Breast epithelium (tissue), 4 donors: ENCODE measurements around the gene PDGFD. TPM values are rescaled to one million over a fixed set of nuclear protein-coding genes. Genes with fewer than 3 reads are reported as not detected.

ENCODE experiments used
- DNase-seq, 2 donors: peaks; one replicate each; pipeline ENCODE4 v3.0.0-alpha.2; 2019; ENCODE audit warnings: low spot score in 2 of 2
- H3K27ac ChIP-seq, 2 donors: fragments of 200-600 bp; sonication (generic) in 1 of 2; one replicate each; pipeline ENCODE4 v1.5.1; 2016 to 2019; ENCODE audit warnings: mild to moderate bottlenecking in 1 of 2
- H3K27me3 ChIP-seq, 2 donors: fragments of 200-600 bp; sonication (generic) in 1 of 2; one replicate each; pipeline versions ENCODE4 v1.5.1 to v1.6.0; 2017 to 2019; ENCODE audit warnings: control low read depth in 1 of 2, mild to moderate bottlenecking in 1 of 2
- H3K36me3 ChIP-seq: fragments of 200-600 bp; one replicate; pipeline ENCODE4 v1.5.1; 2019
- H3K4me1 ChIP-seq, 2 donors: fragments of 200-600 bp; sonication (generic); one replicate each; pipeline ENCODE4 v1.5.1; 2016 to 2019; ENCODE audit warnings: control low read depth in 1 of 2
- H3K4me3 ChIP-seq, 3 donors: fragments of 200-600 bp; sonication (generic); 1 replicate in 2 of 3; 2 replicates in 1 of 3; pipeline ENCODE4 v1.5.1; 2016 to 2019; ENCODE audit warnings: mild to moderate bottlenecking in 3 of 3, moderate library complexity in 2 of 3
- H3K9me3 ChIP-seq, 2 donors: fragments of 200-600 bp; sonication (generic) in 1 of 2; one replicate each; pipeline ENCODE4 v1.5.1; 2016 to 2019; ENCODE audit warnings: control low read depth in 1 of 2
- POLR2A ChIP-seq: fragments of 450-650 bp; IDR thresholded peaks from one replicate; pipeline ENCODE4 v1.6.1; 2016; ENCODE audit warnings: antibody characterized with exemption, mild to moderate bottlenecking, moderate library complexity
- POLR2AphosphoS5 ChIP-seq, 3 donors: sonication (generic); formaldehyde crosslinking; IDR thresholded peaks; one replicate each; pipeline ENCODE4 v1.6.1; 2017; ENCODE audit warnings: antibody characterized with exemption in 3 of 3
- intact Hi-C: fragments of 100-400 bp; cut with DNase I; formaldehyde crosslinking; loops from one replicate; pipeline ENCODE4 v1.15.1; 2023; ENCODE audit warnings: low total_unique reads
- total RNA-seq, 3 donors: library from RNA; depleted of rRNA; stranded (reverse); fragments of >200 nt; gene quantifications; one replicate each; pipeline ENCODE4 v1.1.0, GENCODE V29; 2016
- TF ChIP-seq, protein P1 (sequence below), 3 donors: fragments of 450-650 bp; IDR thresholded peaks; one replicate each; pipeline ENCODE4 v1.5.1; 2016 to 2017; ENCODE audit warnings: antibody characterized with exemption in 3 of 3, mild to moderate bottlenecking in 3 of 3, moderate library complexity in 3 of 3

PDGFD gene
- total RNA-seq, 3 donors from 2014 or later, result 21.8 to 76.0 (median 53.1) TPM

DNA sequence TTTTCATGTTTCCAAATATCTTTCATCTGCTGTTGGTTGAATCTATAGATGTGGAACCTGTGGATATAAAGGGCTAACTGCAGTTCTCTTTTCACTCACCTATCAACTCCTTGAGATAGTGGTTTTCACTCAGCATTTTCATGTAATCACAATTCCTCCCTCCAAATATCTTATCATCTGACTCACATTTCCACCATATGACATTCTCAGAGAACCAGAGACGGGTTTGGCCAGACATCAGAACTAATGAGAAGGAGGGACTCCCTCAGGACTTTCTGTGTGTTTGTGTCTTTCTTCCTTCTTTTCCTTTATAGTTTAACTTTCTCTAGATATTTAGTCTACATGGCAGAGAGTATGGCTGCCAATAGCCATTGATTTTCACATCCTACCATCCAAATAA is 262.3 kb downstream of the PDGFD start:
- H3K27me3 ChIP-seq, result no peaks in the 10 kb centered on the region
- no peak overlapping the region for H3K4me3 ChIP-seq
- no peaks in the 10 kb centered on the region for H3K4me1 ChIP-seq
- no peaks in the 10 kb centered on the region for H3K36me3 ChIP-seq
- DNase-seq, result no peak
- no peaks in the 10 kb centered on the region for H3K9me3 ChIP-seq
- no peak overlapping the region for H3K27ac ChIP-seq
- intact Hi-C loops, result no loop called here
- TF ChIP-seq POLR2AphosphoS5 (IDR thresholded peaks at IDR 0.05), result no peak
- TF ChIP-seq, protein P1, sequence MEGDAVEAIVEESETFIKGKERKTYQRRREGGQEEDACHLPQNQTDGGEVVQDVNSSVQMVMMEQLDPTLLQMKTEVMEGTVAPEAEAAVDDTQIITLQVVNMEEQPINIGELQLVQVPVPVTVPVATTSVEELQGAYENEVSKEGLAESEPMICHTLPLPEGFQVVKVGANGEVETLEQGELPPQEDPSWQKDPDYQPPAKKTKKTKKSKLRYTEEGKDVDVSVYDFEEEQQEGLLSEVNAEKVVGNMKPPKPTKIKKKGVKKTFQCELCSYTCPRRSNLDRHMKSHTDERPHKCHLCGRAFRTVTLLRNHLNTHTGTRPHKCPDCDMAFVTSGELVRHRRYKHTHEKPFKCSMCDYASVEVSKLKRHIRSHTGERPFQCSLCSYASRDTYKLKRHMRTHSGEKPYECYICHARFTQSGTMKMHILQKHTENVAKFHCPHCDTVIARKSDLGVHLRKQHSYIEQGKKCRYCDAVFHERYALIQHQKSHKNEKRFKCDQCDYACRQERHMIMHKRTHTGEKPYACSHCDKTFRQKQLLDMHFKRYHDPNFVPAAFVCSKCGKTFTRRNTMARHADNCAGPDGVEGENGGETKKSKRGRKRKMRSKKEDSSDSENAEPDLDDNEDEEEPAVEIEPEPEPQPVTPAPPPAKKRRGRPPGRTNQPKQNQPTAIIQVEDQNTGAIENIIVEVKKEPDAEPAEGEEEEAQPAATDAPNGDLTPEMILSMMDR (IDR thresholded peaks at IDR 0.05), result no peak

DNA sequence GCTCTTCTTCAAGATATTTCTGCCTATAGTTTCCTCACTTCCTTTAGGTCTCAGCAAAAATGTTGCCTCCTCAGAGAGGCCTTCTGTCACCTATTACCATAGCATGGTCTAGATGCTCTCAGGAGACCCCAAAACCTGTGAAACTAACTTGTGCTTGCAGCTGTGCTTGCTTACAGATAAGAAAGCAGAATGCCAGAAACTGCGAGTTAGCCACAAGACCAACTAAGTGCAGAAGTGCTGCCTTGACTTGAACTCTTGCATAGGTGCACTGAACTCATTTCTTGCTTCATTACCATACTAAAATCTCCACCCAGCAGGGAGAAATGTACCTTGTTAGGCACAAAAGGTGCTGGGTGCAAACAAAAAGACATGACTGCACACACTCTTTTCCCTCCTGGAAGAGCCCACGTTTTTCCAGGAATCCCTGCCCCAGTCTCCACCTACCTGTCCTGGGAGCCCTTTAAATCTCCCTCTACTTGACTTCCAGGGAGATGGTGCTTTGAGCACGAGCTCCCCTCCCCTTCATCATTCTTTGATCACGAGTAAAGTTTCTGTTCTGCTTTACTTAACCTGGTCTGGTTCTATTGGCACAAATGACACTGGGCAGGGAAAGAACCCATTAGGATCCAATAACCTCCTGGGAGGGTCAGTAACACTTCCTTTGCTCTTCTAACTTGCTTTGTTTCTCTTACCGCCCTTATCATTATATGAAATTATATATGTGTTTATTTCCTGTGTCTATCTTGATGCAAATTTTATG is 265.2 kb downstream of the PDGFD start:
- Histone ChIP-seq H3K4me3 (no peak overlapping the region), H3K27me3 (no peaks in the 10 kb centered on the region), H3K9me3 (no peaks in the 10 kb centered on the region), H3K36me3 (no peaks in the 10 kb centered on the region), H3K27ac (no peak overlapping the region), H3K4me1 (no peaks in the 10 kb centered on the region)
- intact Hi-C loops, result no loop called here
- no peak for DNase-seq
- TF ChIP-seq POLR2A (no peak), POLR2AphosphoS5 (IDR thresholded peaks at IDR 0.05) (no peak)
- TF ChIP-seq, protein P1 (IDR thresholded peaks at IDR 0.05), result no peak

DNA sequence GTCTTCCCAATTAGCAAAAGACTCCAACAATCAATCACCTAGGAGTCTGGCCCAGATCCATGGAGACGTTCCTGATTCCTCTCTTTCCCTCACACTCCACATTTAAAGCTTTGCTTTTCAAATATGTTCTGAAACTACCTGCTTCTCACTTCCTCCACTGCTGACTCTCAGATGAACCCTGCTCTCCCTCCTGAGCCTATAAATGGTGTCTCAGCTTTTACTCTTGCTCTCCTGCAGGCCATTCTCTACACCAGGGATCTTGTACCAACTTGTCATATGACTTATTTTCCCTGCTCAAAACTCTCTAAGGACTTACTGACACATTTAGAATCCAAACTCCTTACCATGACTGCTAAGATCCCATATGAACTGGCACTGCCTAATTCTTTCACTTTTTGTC is 265.9 kb downstream of the PDGFD start:
- TF ChIP-seq POLR2A (no peak), POLR2AphosphoS5 (IDR thresholded peaks at IDR 0.05) (no peak)
- Histone ChIP-seq H3K36me3 (no peaks in the 10 kb centered on the region), H3K27me3 (no peaks in the 10 kb centered on the region), H3K4me1 (no peaks in the 10 kb centered on the region), H3K9me3 (no peaks in the 10 kb centered on the region), H3K27ac (no peak overlapping the region), H3K4me3 (no peak overlapping the region)
- DNase-seq, result no peak
- intact Hi-C loops, result no loop called here

DNA sequence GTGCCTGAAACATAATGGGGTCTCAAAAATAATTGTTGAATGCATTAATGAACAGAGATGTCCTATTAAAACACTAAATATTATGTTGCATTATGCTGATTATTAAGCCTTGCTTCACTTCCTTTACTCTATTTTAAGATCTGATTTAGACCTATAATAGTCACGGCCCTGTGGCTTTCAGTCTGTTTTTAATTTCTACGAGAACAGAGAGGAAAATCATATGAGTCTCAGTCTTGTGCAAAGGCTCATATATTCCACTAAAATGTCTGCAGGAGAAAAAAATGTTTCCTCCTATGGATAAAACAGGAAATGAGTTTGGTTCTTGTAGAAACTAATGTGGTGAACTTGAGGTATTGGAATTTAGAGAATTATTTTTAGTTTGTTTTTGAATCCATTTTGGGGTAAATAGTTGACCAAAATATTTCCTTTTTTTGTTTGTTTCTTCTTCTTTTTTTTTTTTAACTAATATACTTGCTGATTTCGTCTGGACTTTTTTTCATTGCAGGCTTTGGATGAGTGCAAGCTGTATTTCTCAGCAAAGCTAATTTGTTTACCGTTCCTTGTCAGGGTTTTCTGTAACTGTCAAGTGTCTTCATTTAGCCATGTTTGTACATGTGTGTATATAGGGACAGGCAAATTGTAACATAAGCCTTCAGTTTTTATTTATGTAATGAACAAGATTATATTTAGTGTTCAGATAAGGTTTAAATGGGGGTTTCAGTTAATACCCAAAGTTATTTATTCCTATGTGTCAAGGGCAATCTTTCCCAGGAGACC is 266.6 kb downstream of the PDGFD start:
- Histone ChIP-seq H3K27me3 (no peaks in the 10 kb centered on the region), H3K4me3 (no peak overlapping the region), H3K4me1 (no peaks in the 10 kb centered on the region), H3K27ac (no peak overlapping the region), H3K9me3 (no peaks in the 10 kb centered on the region), H3K36me3 (no peaks in the 10 kb centered on the region)
- TF ChIP-seq, protein P1 (IDR thresholded peaks at IDR 0.05), result no peak
- TF ChIP-seq POLR2AphosphoS5 (IDR thresholded peaks at IDR 0.05) (no peak), POLR2A (no peak)
- no peak for DNase-seq
- intact Hi-C loops, result no loop called here

DNA sequence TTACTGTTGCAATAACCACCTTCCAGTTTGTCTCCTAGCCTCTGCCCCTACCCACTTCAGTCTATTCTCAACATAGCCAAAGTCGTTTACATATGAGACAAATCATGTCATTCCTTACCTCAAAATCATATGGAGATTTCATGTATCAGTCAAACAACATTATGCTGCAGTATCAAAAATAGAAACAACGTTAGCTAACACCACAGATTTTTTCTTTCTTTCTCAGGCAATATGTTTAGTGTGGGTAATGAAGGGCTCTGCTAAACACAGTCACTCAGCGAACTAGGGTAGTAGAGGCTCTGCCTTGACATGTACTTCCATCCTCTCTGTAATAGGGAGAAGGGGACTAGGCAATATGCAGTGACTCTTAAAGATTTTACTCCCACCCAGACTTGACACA is 268.8 kb downstream of the PDGFD start:
- H3K4me1 ChIP-seq, result no peaks in the 10 kb centered on the region
- no peak overlapping the region for H3K4me3 ChIP-seq
- intact Hi-C loops, result no loop called here
- no peak for DNase-seq
- TF ChIP-seq, protein P1 (IDR thresholded peaks at IDR 0.05), result no peak
- TF ChIP-seq POLR2AphosphoS5 (IDR thresholded peaks at IDR 0.05), result no peak
- TF ChIP-seq POLR2A, result no peak
- H3K36me3 ChIP-seq, result no peaks in the 10 kb centered on the region
- no peak overlapping the region for H3K27ac ChIP-seq
- H3K9me3 ChIP-seq, result peaks cover 0 to 4% of the 10 kb centered on the region in 2 donors
- H3K27me3 ChIP-seq, result no peaks in the 10 kb centered on the region
